CD14-positive monocyte (primary cell): ENCODE data around the gene HPS3. TPM values are rescaled to one million over a fixed set of nuclear protein-coding genes. Genes with fewer than 3 reads are reported as not detected.

Experiments
- DNase-seq, 3 donors: peaks; one replicate each; pipeline ENCODE4 v3.0.0-alpha.2; 2011 to 2022
- H2AFZ ChIP-seq: 2 replicates; pipeline ENCODE4 v1.6.0; 2012; ENCODE audit warnings: mild to moderate bottlenecking, low read depth, low read length, inconsistent platforms; ENCODE audit not compliant: insufficient read depth, poor library complexity, severe bottlenecking
- H3K27ac ChIP-seq, 2 donors: 1 replicate in 1 of 2; 2 replicates in 1 of 2; pipeline ENCODE4 v1.5.1; 2012 to 2013; ENCODE audit warnings: low read length in 2 of 2, control low read depth in 1 of 2, inconsistent platforms in 1 of 2, low read depth in 1 of 2, mild to moderate bottlenecking in 1 of 2
- H3K27me3 ChIP-seq, 2 donors: one replicate each; pipeline versions ENCODE4 v1.6.0 to v1.6.1; 2011 to 2013; ENCODE audit warnings: low read length in 2 of 2; ENCODE audit not compliant: control insufficient read depth in 2 of 2, insufficient read depth in 2 of 2
- H3K36me3 ChIP-seq, 2 donors: replicated peaks in 1 of 2; 1 replicate in 1 of 2; 2 replicates in 1 of 2; pipeline versions ENCODE4 v1.5.1 to v1.6.1; 2012 to 2013; ENCODE audit warnings: low read length in 2 of 2, control low read depth in 1 of 2, inconsistent platforms in 1 of 2, mild to moderate bottlenecking in 1 of 2; ENCODE audit not compliant: insufficient read depth in 2 of 2, control insufficient read depth in 1 of 2
- H3K4me1 ChIP-seq, 2 donors: 1 replicate in 1 of 2; 2 replicates in 1 of 2; pipeline versions ENCODE4 v1.5.1 to v1.6.1; 2012 to 2013; ENCODE audit warnings: low read length in 2 of 2, control low read depth in 1 of 2, inconsistent platforms in 1 of 2, mild to moderate bottlenecking in 1 of 2, moderate library complexity in 1 of 2; ENCODE audit not compliant: insufficient read depth in 2 of 2, control insufficient read depth in 1 of 2
- H3K4me2 ChIP-seq: replicated peaks from 2 replicates; pipeline ENCODE3; 2012; ENCODE audit warnings: low read length, moderate library complexity, mild to moderate bottlenecking; ENCODE audit not compliant: poor library complexity, severe bottlenecking; ENCODE audit errors: extremely low read depth
- H3K4me3 ChIP-seq, 3 experiments: fragments of 200-600 bp in 1 of 3; sonication (generic) in 1 of 3; replicated peaks in 1 of 3; 1 replicate in 2 of 3; 2 replicates in 1 of 3; pipeline ENCODE4 v1.5.1; 2011 to 2013; ENCODE audit warnings: low read length in 3 of 3, mild to moderate bottlenecking in 3 of 3, control low read depth in 2 of 3, low read depth in 2 of 3, inconsistent platforms in 1 of 3, moderate library complexity in 1 of 3
- H3K79me2 ChIP-seq: 2 replicates; pipeline ENCODE4 v1.6.0; 2012; ENCODE audit warnings: mild to moderate bottlenecking, control low read depth, inconsistent platforms, low read length, moderate library complexity; ENCODE audit not compliant: insufficient read depth
- H3K9ac ChIP-seq: 2 replicates; pipeline ENCODE4 v1.6.0; 2017; ENCODE audit warnings: low read length, mild to moderate bottlenecking; ENCODE audit not compliant: insufficient read depth, poor library complexity, severe bottlenecking
- H3K9me3 ChIP-seq, 2 donors: replicated peaks in 1 of 2; 1 replicate in 1 of 2; 2 replicates in 1 of 2; pipeline versions ENCODE4 v1.5.1 to v1.6.1; 2012 to 2013; ENCODE audit warnings: low read length in 2 of 2, control low read depth in 1 of 2; ENCODE audit not compliant: control insufficient read depth in 1 of 2, insufficient read depth in 1 of 2
- H4K20me1 ChIP-seq: 2 replicates; pipeline ENCODE4 v1.6.0; 2012; ENCODE audit warnings: mild to moderate bottlenecking, low read length, control low read depth, moderate library complexity; ENCODE audit not compliant: insufficient read depth
- H3K27ac Mint-ChIP-seq, 7 donors: one replicate each; pipeline ENCODE4 v1.8.0; 2020; ENCODE audit warnings: mild to moderate bottlenecking in 7 of 7, mixed read lengths in 7 of 7, moderate library complexity in 6 of 7, inconsistent platforms in 2 of 7
- H3K27me3 Mint-ChIP-seq, 3 donors: one replicate each; pipeline ENCODE4 v1.8.0; 2021 to 2022; ENCODE audit warnings: low read depth in 3 of 3, mild to moderate bottlenecking in 3 of 3, mixed read lengths in 3 of 3, moderate library complexity in 3 of 3, inconsistent platforms in 1 of 3
- H3K36me3 Mint-ChIP-seq, 2 donors: one replicate each; pipeline ENCODE4 v1.8.0; 2020; ENCODE audit warnings: mixed read lengths in 2 of 2, inconsistent platforms in 1 of 2, mild to moderate bottlenecking in 1 of 2
- H3K4me1 Mint-ChIP-seq: one replicate; pipeline ENCODE4 v1.8.0; 2020; ENCODE audit warnings: mild to moderate bottlenecking, mixed read lengths
- H3K4me3 Mint-ChIP-seq, 2 donors: one replicate each; pipeline ENCODE4 v1.8.0; 2020; ENCODE audit warnings: mild to moderate bottlenecking in 2 of 2, mixed read lengths in 2 of 2, moderate library complexity in 1 of 2
- H3K9me3 Mint-ChIP-seq, 7 donors: one replicate each; pipeline ENCODE4 v1.8.0; 2020 to 2022; ENCODE audit warnings: mixed read lengths in 7 of 7, mild to moderate bottlenecking in 6 of 7, moderate library complexity in 6 of 7, inconsistent platforms in 2 of 7
- WGBS: methylation state at CpG from one replicate; pipeline ENCODE4 v1.1.5; 2013; ENCODE audit warnings: missing lambda C conversion rate; ENCODE audit not compliant: insufficient coverage; 5-methylcytosine and 5-hydroxymethylcytosine counted together
- intact Hi-C, 2 donors: fragments of 100-400 bp; cut with micrococcal nuclease; formaldehyde crosslinking; loops; one replicate each; pipeline versions ENCODE4 v1.15.0 to v1.15.1; 2023
- polyA plus RNA-seq, 3 donors: library from polyadenylated mRNA; depleted of rRNA in 1 of 3; unstranded in 2 of 3; stranded (reverse) in 1 of 3; fragments of 300-500 nt in 2 of 3; fragments of >200 nt in 1 of 3; fragmentation: Illumina TruSeq in 2 of 3; gene quantifications; 1 replicate in 2 of 3; 2 replicates in 1 of 3; pipeline ENCODE4 v1.2.3, GENCODE V29; 2012 to 2021
- TF ChIP-seq, protein P1 (sequence below): fragments of 200-600 bp; IDR thresholded peaks from one replicate; pipeline ENCODE4 v1.8.0; 2022; ENCODE audit warnings: antibody characterized with exemption, mild to moderate bottlenecking

The HPS3 gene
- polyA plus RNA-seq, 3 donors = 20.8 to 35.8 (median 34.8) TPM

GRCh38 chr3:149179220-149179619, 49.8 kb downstream of the HPS3 start:
- H3K4me1 Mint-ChIP-seq = no peaks in the 10 kb centered on the region
- Histone ChIP-seq H3K4me2 (no peak overlapping the region), H2AFZ (no peak overlapping the region), H3K4me3 (no peak overlapping the region), H3K27me3 (no peaks in the 10 kb centered on the region), H3K79me2 (no peaks in the 10 kb centered on the region), H3K36me3 (peaks cover 30 to 69% of the 10 kb centered on the region in 2 donors), H3K9me3 (no peaks in the 10 kb centered on the region), H3K27ac (no peak overlapping the region), H3K9ac (no peak overlapping the region), H4K20me1 (no peaks in the 10 kb centered on the region), H3K4me1 (peaks cover 0 to 6% of the 10 kb centered on the region in 2 donors)
- no peaks in the 10 kb centered on the region for H3K9me3 Mint-ChIP-seq
- peaks cover 0 to 2% (median 0%) of the 10 kb centered on the region in 3 donors for H3K27me3 Mint-ChIP-seq
- no peak for DNase-seq
- H3K4me3 Mint-ChIP-seq = no peak overlapping the region
- intact Hi-C loops = no loop called here
- peaks cover 25 to 34% of the 10 kb centered on the region in 2 donors for H3K36me3 Mint-ChIP-seq
- TF ChIP-seq, protein P1, sequence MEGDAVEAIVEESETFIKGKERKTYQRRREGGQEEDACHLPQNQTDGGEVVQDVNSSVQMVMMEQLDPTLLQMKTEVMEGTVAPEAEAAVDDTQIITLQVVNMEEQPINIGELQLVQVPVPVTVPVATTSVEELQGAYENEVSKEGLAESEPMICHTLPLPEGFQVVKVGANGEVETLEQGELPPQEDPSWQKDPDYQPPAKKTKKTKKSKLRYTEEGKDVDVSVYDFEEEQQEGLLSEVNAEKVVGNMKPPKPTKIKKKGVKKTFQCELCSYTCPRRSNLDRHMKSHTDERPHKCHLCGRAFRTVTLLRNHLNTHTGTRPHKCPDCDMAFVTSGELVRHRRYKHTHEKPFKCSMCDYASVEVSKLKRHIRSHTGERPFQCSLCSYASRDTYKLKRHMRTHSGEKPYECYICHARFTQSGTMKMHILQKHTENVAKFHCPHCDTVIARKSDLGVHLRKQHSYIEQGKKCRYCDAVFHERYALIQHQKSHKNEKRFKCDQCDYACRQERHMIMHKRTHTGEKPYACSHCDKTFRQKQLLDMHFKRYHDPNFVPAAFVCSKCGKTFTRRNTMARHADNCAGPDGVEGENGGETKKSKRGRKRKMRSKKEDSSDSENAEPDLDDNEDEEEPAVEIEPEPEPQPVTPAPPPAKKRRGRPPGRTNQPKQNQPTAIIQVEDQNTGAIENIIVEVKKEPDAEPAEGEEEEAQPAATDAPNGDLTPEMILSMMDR = no peak
- no peak overlapping the region for H3K27ac Mint-ChIP-seq
- no CpG with 5 or more reads among the region's 1 CpG for WGBS

DNA sequence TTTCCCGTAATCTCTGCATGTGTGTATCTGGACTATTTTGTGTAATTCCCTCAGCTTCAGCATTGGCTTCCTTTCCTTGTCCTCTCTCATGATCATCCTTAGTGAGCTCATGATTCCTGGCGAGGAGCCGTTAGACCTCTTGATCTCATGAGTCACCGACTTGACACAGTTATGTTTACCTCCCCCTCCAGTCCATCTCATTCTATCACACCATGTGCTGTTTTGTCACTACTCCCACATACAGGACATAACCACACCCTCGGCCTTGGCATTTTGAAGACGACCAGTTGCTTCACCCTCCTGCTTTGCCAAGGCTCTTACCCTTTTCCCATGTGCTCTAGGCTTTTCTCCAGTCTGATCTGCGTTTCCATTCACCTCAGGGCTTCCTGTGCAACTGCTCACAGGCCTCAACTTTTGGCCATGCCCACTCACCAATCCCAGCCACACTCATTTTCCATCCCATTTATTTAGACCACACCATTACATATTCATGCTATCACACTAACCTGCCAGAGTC, 50.7 kb downstream of the HPS3 start:
- H3K4me2 ChIP-seq = no peak overlapping the region
- H3K4me3 ChIP-seq = no peak overlapping the region
- peak in 1 of 3 donors; percentile 28 for DNase-seq
- no peak overlapping the region for H3K27ac Mint-ChIP-seq
- H3K9me3 ChIP-seq = no peaks in the 10 kb centered on the region
- H3K9me3 Mint-ChIP-seq = no peaks in the 10 kb centered on the region
- H3K27ac ChIP-seq = peak overlapping the region in 1 of 2 donors; percentile 31
- intact Hi-C loops = no loop called here
- H3K4me1 ChIP-seq = peaks cover 0 to 6% of the 10 kb centered on the region in 2 donors
- no peaks in the 10 kb centered on the region for H3K4me1 Mint-ChIP-seq
- H2AFZ ChIP-seq = no peak overlapping the region
- H3K79me2 ChIP-seq = no peaks in the 10 kb centered on the region
- H3K27me3 Mint-ChIP-seq = peaks cover 0 to 2% (median 0%) of the 10 kb centered on the region in 3 donors
- TF ChIP-seq, protein P1 = no peak
- no peak overlapping the region for H3K4me3 Mint-ChIP-seq
- H3K36me3 Mint-ChIP-seq = peaks cover 22 to 29% of the 10 kb centered on the region in 2 donors
- no peaks in the 10 kb centered on the region for H3K27me3 ChIP-seq
- H3K9ac ChIP-seq = no peak overlapping the region
- H4K20me1 ChIP-seq = no peaks in the 10 kb centered on the region
- H3K36me3 ChIP-seq = peaks cover 25 to 60% of the 10 kb centered on the region in 2 donors
- WGBS = 88% methylated on average over 6 of the region's 7 CpGs
